CD4-positive, alpha-beta T cell (primary cell): Measurements from ENCODE around the gene HOXA7. TPM values are rescaled to one million over a fixed set of nuclear protein-coding genes. Genes with fewer than 3 reads are reported as not detected.

Experiments used
- ATAC-seq: fragments of 200-7000 bp; cut with Tn5 transposase; one replicate; pipeline ENCODE4 v1.10.0; 2022; ENCODE audit warnings: mild to moderate bottlenecking; ENCODE audit not compliant: poor library complexity
- CTCF ChIA-PET: fragments of 350-600 bp; sonication (Branson Sonifier 250); formaldehyde crosslinking; loops from one replicate; lab custom pipeline; 2021; ENCODE audit warnings: antibody characterized with exemption, inconsistent platforms; lab: Charles Lee
- POLR2A ChIA-PET: fragments of 350-600 bp; sonication (Branson Sonifier 250); formaldehyde crosslinking; loops from one replicate; lab custom pipeline; 2021; ENCODE audit warnings: antibody characterized with exemption, inconsistent platforms; lab: Charles Lee
- DNase-seq, 14 experiments: peaks; one replicate each; pipeline ENCODE4 v3.0.0-alpha.2; 2013 to 2020; ENCODE audit warnings: mixed read lengths in 2 of 14
- H3K27ac ChIP-seq, 2 donors: one replicate each; pipeline versions ENCODE4 v1.5.1 to v1.7.0; 2013; ENCODE audit warnings: low read length in 2 of 2, low read depth in 1 of 2, mild to moderate bottlenecking in 1 of 2
- H3K27me3 ChIP-seq, 2 experiments: 1 replicate in 1 of 2; 2 replicates in 1 of 2; pipeline versions ENCODE4 v1.6.1 to v1.7.0; 2013; ENCODE audit warnings: low read length in 2 of 2, control low read depth in 1 of 2, mild to moderate bottlenecking in 1 of 2, moderate library complexity in 1 of 2; ENCODE audit not compliant: insufficient read depth in 2 of 2, control insufficient read depth in 1 of 2
- H3K36me3 ChIP-seq: one replicate; pipeline ENCODE4 v1.6.1; 2013; ENCODE audit warnings: low read length, control low read depth; ENCODE audit not compliant: insufficient read depth
- H3K4me1 ChIP-seq: one replicate; pipeline ENCODE4 v1.6.1; 2013; ENCODE audit warnings: low read length, control low read depth; ENCODE audit not compliant: insufficient read depth
- H3K4me3 ChIP-seq: one replicate; pipeline ENCODE4 v1.5.1; 2013; ENCODE audit warnings: mild to moderate bottlenecking, low read length, moderate library complexity
- H3K9me3 ChIP-seq, 2 experiments: 1 replicate in 1 of 2; 2 replicates in 1 of 2; pipeline versions ENCODE4 v1.6.1 to v1.7.0; 2013; ENCODE audit warnings: low read length in 2 of 2, mild to moderate bottlenecking in 2 of 2, control low read depth in 1 of 2, moderate library complexity in 1 of 2; ENCODE audit not compliant: control insufficient read depth in 1 of 2, insufficient read depth in 1 of 2
- H3K27ac Mint-ChIP-seq: one replicate; pipeline ENCODE4 v1.8.0; 2020; ENCODE audit warnings: mixed read lengths
- H3K27me3 Mint-ChIP-seq: one replicate; pipeline ENCODE4 v1.8.0; 2021; ENCODE audit warnings: mixed read lengths
- H3K36me3 Mint-ChIP-seq: one replicate; pipeline ENCODE4 v1.8.0; 2021; ENCODE audit warnings: low read depth, mixed read lengths
- H3K4me1 Mint-ChIP-seq: one replicate; pipeline ENCODE4 v1.8.0; 2021; ENCODE audit warnings: low read depth, mixed read lengths
- H3K4me3 Mint-ChIP-seq: one replicate; pipeline ENCODE4 v1.8.0; 2020; ENCODE audit warnings: mild to moderate bottlenecking, mixed read lengths
- H3K9me3 Mint-ChIP-seq: one replicate; pipeline ENCODE4 v1.8.0; 2020; ENCODE audit warnings: mixed read lengths
- CTCF ChIP-seq: fragments of 200-600 bp; IDR thresholded peaks from one replicate; pipeline ENCODE4 v1.8.0; 2022; ENCODE audit warnings: antibody characterized with exemption, mild to moderate bottlenecking
- intact Hi-C, 2 experiments: fragments of 100-400 bp; cut with DNase I in 1 of 2; cut with micrococcal nuclease in 1 of 2; formaldehyde crosslinking; loops; one replicate each; pipeline versions ENCODE4 v1.15.1 to v1.9.0; 2023 to 2025; cut with DNase I, micrococcal nuclease
- total RNA-seq, 174 experiments: library from RNA in 2 of 174; stranded (reverse) in 2 of 174; gene quantifications; one replicate each; pipeline ENCODE4 v1.2.3 and lab custom pipeline; 2021 to 2026

HOXA7 gene
- total RNA-seq, 2 experiments from 2014 or later: not detected

GRCh38 chr7:27173956-27174873 lies 17.7 kb upstream of the HOXA7 start, which contains the start of gene HOXA10:
Gene HOXA10 (minus strand): TSS chr7:27174320. CDS start chr7:27174306, 14 bp downstream.
- CTCF ChIA-PET: interaction anchor here (0.9 to 2.9 kb wide), 3 partner anchors 13 to 24 kb away, joined by 3 to 10 read pairs (median 10); no protein-coding TSS in a partner anchor
- ATAC-seq: peak; percentile 19
- no peaks in the 10 kb centered on the region for H3K36me3 Mint-ChIP-seq
- no peak within 1 kb of the TSS for H3K27ac Mint-ChIP-seq
- no peak for TF ChIP-seq CTCF
- H3K36me3 ChIP-seq: no peaks in the 10 kb centered on the region
- H3K27me3 Mint-ChIP-seq: peaks cover 86% of the 10 kb centered on the region
- intact Hi-C loops: loop anchor here in 1 of 2 experiments (2.0 kb wide), 1 partner anchor 13 kb away; no protein-coding TSS in a partner anchor
- peak within 1 kb of the TSS; percentile 81 for H3K4me3 Mint-ChIP-seq
- peaks cover 5 to 50% of the 10 kb centered on the region in 2 experiments for H3K9me3 ChIP-seq
- DNase-seq: peak in 4 of 14 experiments; percentile 0 to 32 (median 8)
- POLR2A ChIA-PET: interaction anchor here (0.7 to 2.5 kb wide), 4 partner anchors 8 to 16 kb away, joined by 3 to 14 read pairs (median 8); no protein-coding TSS in a partner anchor
- H3K9me3 Mint-ChIP-seq: no peaks in the 10 kb centered on the region
- H3K27me3 ChIP-seq: peaks cover 70 to 95% of the 10 kb centered on the region in 2 experiments
- H3K27ac ChIP-seq: no peak within 1 kb of the TSS
- peaks cover 28% of the 10 kb centered on the region for H3K4me1 Mint-ChIP-seq
- H3K4me1 ChIP-seq: peaks cover 47% of the 10 kb centered on the region
- H3K4me3 ChIP-seq: peak within 1 kb of the TSS; percentile 34

- H3K27ac Mint-ChIP-seq: no peak overlapping the region
- H3K9me3 Mint-ChIP-seq: no peaks in the 10 kb centered on the region
- H3K4me1 ChIP-seq: peaks cover 54% of the 10 kb centered on the region
- peak; percentile 54 for ATAC-seq
- H3K9me3 ChIP-seq: peaks cover 5 to 56% of the 10 kb centered on the region in 2 experiments
- no peaks in the 10 kb centered on the region for H3K36me3 Mint-ChIP-seq
- H3K4me3 ChIP-seq: no peak overlapping the region
- H3K27ac ChIP-seq: no peak overlapping the region
- no peak overlapping the region for H3K4me3 Mint-ChIP-seq
- intact Hi-C loops: loop anchor here in 1 of 2 experiments (2.0 kb wide), 1 partner anchor 13 kb away; no protein-coding TSS in a partner anchor
- ChIA-PET POLR2A (interaction anchor here (1.1 to 2.5 kb wide), 4 partner anchors 9 to 17 kb away, joined by 3 to 14 read pairs (median 8); no protein-coding TSS in a partner anchor), CTCF (interaction anchor here (2.7 to 2.9 kb wide), 2 partner anchors 12 to 23 kb away, joined by 10 read pairs; no protein-coding TSS in a partner anchor)
- peaks cover 72 to 95% of the 10 kb centered on the region in 2 experiments for H3K27me3 ChIP-seq
- DNase-seq: peak in 4 of 14 experiments; percentile 28 to 69 (median 52)
- H3K36me3 ChIP-seq: no peaks in the 10 kb centered on the region
- TF ChIP-seq CTCF: no peak
- peaks cover 33% of the 10 kb centered on the region for H3K4me1 Mint-ChIP-seq
- peaks cover 84% of the 10 kb centered on the region for H3K27me3 Mint-ChIP-seq
Observed at GRCh38 chr7:27173511-27173955, 17.1 kb upstream of the HOXA7 start.

- peak; percentile 24 for ATAC-seq
- Mint-ChIP-seq H3K36me3 (no peaks in the 10 kb centered on the region), H3K4me3 (no peak overlapping the region), H3K9me3 (no peaks in the 10 kb centered on the region), H3K4me1 (peaks cover 39% of the 10 kb centered on the region), H3K27me3 (peaks cover 84% of the 10 kb centered on the region), H3K27ac (no peak overlapping the region)
- Histone ChIP-seq H3K27me3 (peaks cover 78 to 96% of the 10 kb centered on the region in 2 experiments), H3K4me3 (peak overlapping the region; percentile 34), H3K36me3 (no peaks in the 10 kb centered on the region), H3K27ac (no peak overlapping the region), H3K4me1 (peaks cover 59% of the 10 kb centered on the region), H3K9me3 (peaks cover 5 to 61% of the 10 kb centered on the region in 2 experiments)
- no peak for TF ChIP-seq CTCF
- ChIA-PET POLR2A (interaction anchor here (0.6 to 2.5 kb wide), 5 partner anchors 10 to 17 kb away, joined by 3 to 14 read pairs (median 4); no protein-coding TSS in a partner anchor), CTCF (interaction anchor here (1.0 to 2.9 kb wide), 3 partner anchors 12 to 23 kb away, joined by 3 to 10 read pairs (median 10); no protein-coding TSS in a partner anchor)
- peak in 3 of 14 experiments; percentile 18 to 38 (median 25) for DNase-seq
- intact Hi-C loops: loop anchor here in 1 of 2 experiments (2.0 kb wide), 1 partner anchor 14 kb away; no protein-coding TSS in a partner anchor
Observed at GRCh38 chr7:27172823-27173510, 16.5 kb upstream of the HOXA7 start.
